ENCODE data around the gene CNTNAP2. TPM values are rescaled to one million over a fixed set of nuclear protein-coding genes. Genes with fewer than 3 reads are reported as not detected.
"Not testable (repeated sequence)": the region's sequence is repeated elsewhere in the genome, so short reads cannot be mapped to it uniquely, and the experiment has no call there.

The CNTNAP2 gene
- total and polyA plus RNA-seq, 2 of the 13 experiments (the other 11 are each of a cell fraction or from before 2014, with no cell fraction given) = 0.40 to 0.42 TPM

- no peak for TF ChIP-seq NCOA2 (CRISPR knock-in tag; IDR thresholded peaks at IDR 0.05)
- TF ChIP-seq FOSL2 (CRISPR knock-in tag; IDR thresholded peaks at IDR 0.05) = peak; percentile 35; the same call in 1 of the 2 replicates
- H3K9ac ChIP-seq (ENCODE audit: insufficient read depth, low read depth, low read length) = no peak overlapping the region
- intact Hi-C loops (cut with micrococcal nuclease; ENCODE audit: unreplicated experiment) (no loop called here), in situ Hi-C loops (cut with HindIII; ENCODE audit: extremely low pct_ligation_motif_present, low pct_unique_long_range_greater_than_20kb) (no loop called here)
- no peak overlapping the region for H3K4me3 ChIP-seq (replicated peaks in 1 of 3; ENCODE audit: insufficient read depth in 1 of 3, low read depth in 2 of 3, low read length in 3 of 3)
- H3K9me3 ChIP-seq (ENCODE audit: low read length) = no peaks in the 10 kb centered on the region
- H3K4me1 ChIP-seq (ENCODE audit: insufficient read depth, low read length) = peaks cover 52% of the 10 kb centered on the region
- H3K27me3 ChIP-seq (ENCODE audit: control insufficient read depth in 1 of 2, insufficient read depth in 2 of 2, low read length in 2 of 2) = no peaks in the 10 kb centered on the region
- H3K4me2 ChIP-seq (ENCODE audit: low read depth, low read length) = no peak overlapping the region
- ChIA-PET POLR2A (no interaction called here), CTCF (ENCODE audit: low intra/inter-chr PET ratio, low total read pairs) (no interaction called here)
- ATAC-seq (peak; percentile 32; the same call in 1 of the 3 replicates), FAIRE-seq (peak; percentile 50), DNase-seq (ENCODE audit: low spot score) (peak; percentile 11)
- no peaks in the 10 kb centered on the region for H4K20me1 ChIP-seq (ENCODE audit: insufficient read depth, low read length)
- no TSS peak for BruUV-seq (replicated peaks)
- no peak overlapping the region for H3K27ac ChIP-seq (ENCODE audit: extremely low read length, insufficient read depth, low read length)
- 69% methylated on average over 4 of the region's 4 CpGs for WGBS (ENCODE audit: low lambda C conversion rate)
- no peaks in the 10 kb centered on the region for H3K36me3 ChIP-seq (replicated peaks in 1 of 2; ENCODE audit: control insufficient read depth in 1 of 2, insufficient read depth in 2 of 2, low read length in 2 of 2)
- H3K79me2 ChIP-seq (ENCODE audit: insufficient read depth, low read length) = no peaks in the 10 kb centered on the region
- H2AFZ ChIP-seq (ENCODE audit: low read length) = no peak overlapping the region
Measured at GRCh38 chr7:148461392-148462179, 2345.0 kb downstream of the CNTNAP2 start.

DNA sequence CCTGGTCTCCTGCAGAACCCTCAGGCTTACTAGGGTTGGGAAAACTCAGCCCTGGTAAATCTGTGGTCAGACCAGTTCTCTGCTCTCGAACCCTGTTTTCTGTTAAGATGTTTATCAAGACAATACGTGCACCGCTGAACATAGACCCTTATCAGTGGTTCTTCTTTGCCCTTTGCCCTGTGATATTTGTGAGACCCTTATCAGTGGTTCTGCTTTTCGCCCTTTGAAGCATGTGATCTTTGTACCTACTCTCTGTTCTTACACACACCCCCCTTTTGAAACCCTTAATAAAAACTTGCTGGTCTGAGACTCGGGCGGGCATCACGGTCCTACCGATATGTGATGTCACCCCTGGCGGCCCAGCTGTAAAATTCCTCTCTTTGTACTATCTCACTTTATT lies 2346.2 kb downstream of the CNTNAP2 start:
- BruUV-seq (replicated peaks); H3K9me3 ChIP-seq (ENCODE audit: low read length); POLR2A ChIA-PET; FAIRE-seq; in situ Hi-C loops (cut with HindIII; ENCODE audit: extremely low pct_ligation_motif_present, low pct_unique_long_range_greater_than_20kb); CTCF ChIA-PET (ENCODE audit: low intra/inter-chr PET ratio, low total read pairs); H2AFZ ChIP-seq (ENCODE audit: low read length); intact Hi-C loops (cut with micrococcal nuclease; ENCODE audit: unreplicated experiment); H3K27me3 ChIP-seq (ENCODE audit: control insufficient read depth in 1 of 2, insufficient read depth in 2 of 2, low read length in 2 of 2); H4K20me1 ChIP-seq (ENCODE audit: insufficient read depth, low read length); H3K27ac ChIP-seq (ENCODE audit: extremely low read length, insufficient read depth, low read length); H3K9ac ChIP-seq (ENCODE audit: insufficient read depth, low read depth, low read length); H3K36me3 ChIP-seq (replicated peaks in 1 of 2; ENCODE audit: control insufficient read depth in 1 of 2, insufficient read depth in 2 of 2, low read length in 2 of 2); H3K79me2 ChIP-seq (ENCODE audit: insufficient read depth, low read length); ATAC-seq; H3K4me3 ChIP-seq (replicated peaks in 1 of 3; ENCODE audit: insufficient read depth in 1 of 3, low read depth in 2 of 3, low read length in 3 of 3); TF ChIP-seq CREM (CRISPR knock-in tag; IDR thresholded peaks at IDR 0.05): not testable (repeated sequence)
- peak; percentile 59 for DNase-seq (ENCODE audit: low spot score)
- 0 out of 2 replicates have a peak overlapping the region, but pooled peaks have one; percentile 16 for H3K4me2 ChIP-seq (ENCODE audit: low read depth, low read length)
- peaks cover 43% of the 10 kb centered on the region for H3K4me1 ChIP-seq (ENCODE audit: insufficient read depth, low read length)
- WGBS (ENCODE audit: low lambda C conversion rate) = 6% methylated on average over 9 of the region's 9 CpGs
- TF ChIP-seq EP300 (IDR thresholded peaks at IDR 0.05; ENCODE audit: low read depth in 2 of 2, low read length in 2 of 2) (peak in 1 of 2 experiments; percentile 79; a peak in 2 of 4 replicates), EP300 (CRISPR knock-in tag; IDR thresholded peaks at IDR 0.05; ENCODE audit: borderline replicate concordance) (peak; percentile 58; the same call in 1 of the 2 replicates), MED1 (CRISPR knock-in tag; IDR thresholded peaks at IDR 0.05) (peak; percentile 60), FOXA3 (CRISPR knock-in tag; IDR thresholded peaks at IDR 0.05) (peak; percentile 51; the same call in 1 of the 2 replicates), CREM (IDR thresholded peaks at IDR 0.05) (peak; percentile 72), GATA4 (IDR thresholded peaks at IDR 0.05; ENCODE audit: borderline replicate concordance, low read depth) (peak; percentile 95), KDM6A (CRISPR knock-in tag; IDR thresholded peaks at IDR 0.05; ENCODE audit: low read depth) (peak; percentile 54; the same call in 1 of the 2 replicates), IRF2 (CRISPR knock-in tag; IDR thresholded peaks at IDR 0.05) (0 out of 2 replicates have a peak, but pooled peaks have one; percentile 15), ZNF331 (CRISPR knock-in tag; IDR thresholded peaks at IDR 0.05) (peak; percentile 43; the same call in 1 of the 2 replicates)
- TF ChIP-seq, protein P1, sequence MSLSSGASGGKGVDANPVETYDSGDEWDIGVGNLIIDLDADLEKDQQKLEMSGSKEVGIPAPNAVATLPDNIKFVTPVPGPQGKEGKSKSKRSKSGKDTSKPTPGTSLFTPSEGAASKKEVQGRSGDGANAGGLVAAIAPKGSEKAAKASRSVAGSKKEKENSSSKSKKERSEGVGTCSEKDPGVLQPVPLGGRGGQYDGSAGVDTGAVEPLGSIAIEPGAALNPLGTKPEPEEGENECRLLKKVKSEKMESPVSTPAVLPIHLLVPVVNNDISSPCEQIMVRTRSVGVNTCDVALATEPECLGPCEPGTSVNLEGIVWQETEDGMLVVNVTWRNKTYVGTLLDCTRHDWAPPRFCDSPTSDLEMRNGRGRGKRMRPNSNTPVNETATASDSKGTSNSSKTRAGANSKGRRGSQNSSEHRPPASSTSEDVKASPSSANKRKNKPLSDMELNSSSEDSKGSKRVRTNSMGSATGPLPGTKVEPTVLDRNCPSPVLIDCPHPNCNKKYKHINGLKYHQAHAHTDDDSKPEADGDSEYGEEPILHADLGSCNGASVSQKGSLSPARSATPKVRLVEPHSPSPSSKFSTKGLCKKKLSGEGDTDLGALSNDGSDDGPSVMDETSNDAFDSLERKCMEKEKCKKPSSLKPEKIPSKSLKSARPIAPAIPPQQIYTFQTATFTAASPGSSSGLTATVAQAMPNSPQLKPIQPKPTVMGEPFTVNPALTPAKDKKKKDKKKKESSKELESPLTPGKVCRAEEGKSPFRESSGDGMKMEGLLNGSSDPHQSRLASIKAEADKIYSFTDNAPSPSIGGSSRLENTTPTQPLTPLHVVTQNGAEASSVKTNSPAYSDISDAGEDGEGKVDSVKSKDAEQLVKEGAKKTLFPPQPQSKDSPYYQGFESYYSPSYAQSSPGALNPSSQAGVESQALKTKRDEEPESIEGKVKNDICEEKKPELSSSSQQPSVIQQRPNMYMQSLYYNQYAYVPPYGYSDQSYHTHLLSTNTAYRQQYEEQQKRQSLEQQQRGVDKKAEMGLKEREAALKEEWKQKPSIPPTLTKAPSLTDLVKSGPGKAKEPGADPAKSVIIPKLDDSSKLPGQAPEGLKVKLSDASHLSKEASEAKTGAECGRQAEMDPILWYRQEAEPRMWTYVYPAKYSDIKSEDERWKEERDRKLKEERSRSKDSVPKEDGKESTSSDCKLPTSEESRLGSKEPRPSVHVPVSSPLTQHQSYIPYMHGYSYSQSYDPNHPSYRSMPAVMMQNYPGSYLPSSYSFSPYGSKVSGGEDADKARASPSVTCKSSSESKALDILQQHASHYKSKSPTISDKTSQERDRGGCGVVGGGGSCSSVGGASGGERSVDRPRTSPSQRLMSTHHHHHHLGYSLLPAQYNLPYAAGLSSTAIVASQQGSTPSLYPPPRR (CRISPR knock-in tag; IDR thresholded peaks at IDR 0.05; ENCODE audit: borderline replicate concordance) = peak; percentile 54; the same call in 1 of the 2 replicates
